Heart left ventricle (tissue), 16 donors: ENCODE data around the gene NUTM2B. TPM values are rescaled to one million over a fixed set of nuclear protein-coding genes. Genes with fewer than 3 reads are reported as not detected.
"Not testable (repeated sequence)": the region's sequence is repeated elsewhere in the genome, so short reads cannot be mapped to it uniquely, and the experiment has no call there.

ENCODE experiments used
- ATAC-seq, 4 donors: fragments of 200-7000 bp; cut with Tn5 transposase; one replicate each; pipeline ENCODE4 v1.9.1; 2020 to 2022; ENCODE audit warnings: moderate library complexity in 4 of 4, mild to moderate bottlenecking in 3 of 4, moderate number of reproducible peaks in 1 of 4
- DNase-seq, 5 donors: peaks; one replicate each; pipeline ENCODE4 v3.0.0-alpha.2; 2020
- H3K27ac ChIP-seq, 12 donors: fragments of 200-600 bp; sonication (generic) in 4 of 12; one replicate each; pipeline versions ENCODE4 v1.5.0 to v1.8.0; 2016 to 2022; ENCODE audit warnings: mild to moderate bottlenecking in 2 of 12
- H3K27me3 ChIP-seq, 9 donors: fragments of 200-600 bp; sonication (generic) in 2 of 9; one replicate each; pipeline versions ENCODE4 v1.5.1 to v1.8.0; 2016 to 2022; ENCODE audit warnings: mild to moderate bottlenecking in 3 of 9
- H3K36me3 ChIP-seq, 9 donors: fragments of 200-600 bp; sonication (generic) in 2 of 9; one replicate each; pipeline versions ENCODE4 v1.5.0 to v1.8.0; 2018 to 2022; ENCODE audit warnings: mild to moderate bottlenecking in 2 of 9
- H3K4me1 ChIP-seq, 12 donors: fragments of 200-600 bp; sonication (generic) in 4 of 12; one replicate each; pipeline versions ENCODE4 v1.5.0 to v1.8.0; 2016 to 2022; ENCODE audit warnings: mild to moderate bottlenecking in 3 of 12
- H3K4me3 ChIP-seq, 12 donors: fragments of 200-600 bp; sonication (generic) in 4 of 12; one replicate each; pipeline versions ENCODE4 v1.5.0 to v1.8.0; 2017 to 2022; ENCODE audit warnings: mild to moderate bottlenecking in 9 of 12, moderate library complexity in 4 of 12
- H3K9me3 ChIP-seq, 12 donors: fragments of 200-600 bp; sonication (generic) in 4 of 12; one replicate each; pipeline versions ENCODE4 v1.5.0 to v1.8.0; 2016 to 2022; ENCODE audit warnings: mild to moderate bottlenecking in 1 of 12
- CTCF ChIP-seq, 12 donors: fragments of 200-600 bp; sonication (generic) in 4 of 12; IDR thresholded peaks; one replicate each; pipeline versions ENCODE4 v1.5.0 to v1.8.0; 2018 to 2022; ENCODE audit warnings: antibody characterized with exemption in 12 of 12, mild to moderate bottlenecking in 5 of 12
- whole genome bisulfite sequencing, 4 donors: extraction: QIAGEN DNeasy Blood & Tissue Kit in 2 of 4; methylation state at CpG; one replicate each; pipeline versions ENCODE4 v1.1.5 to v1.1.7; 2013 to 2018; 5-methylcytosine and 5-hydroxymethylcytosine counted together
- intact Hi-C, 10 donors: fragments of 100-400 bp; cut with DNase I; formaldehyde crosslinking; loops; one replicate each; pipeline versions ENCODE4 v1.11.1 to v1.14.2; 2022
- polyA plus RNA-seq, 2 donors: library from polyadenylated mRNA; stranded (reverse); fragments of 200-250 nt; gene quantifications; one replicate each; pipeline ENCODE4 v1.2.3, GENCODE V29; 2013
- total RNA-seq, 9 donors: library from RNA; depleted of rRNA in 2 of 9; stranded (reverse); fragments of >200 nt in 2 of 9; fragmentation: NEBNext Ultra II Directional in 3 of 9; extraction: Animal tissue kit (Norgen Biotek cat#: 25700) in 3 of 9; gene quantifications; one replicate each; pipeline versions ENCODE4 v1.1.0 to v1.2.4, GENCODE V29; 2016 to 2023
- donor health status: ischemic (EF 13 %, LVEDD 7.1; RV severe dilation, severe dysfunction).
- donor health status: healthy with polysubstance abuse.
- donor health status: DM: no; HTN: yes; CAD: no.
- donor health status: DM: no; HTN: no; CAD: no.
- donor health status: ischemic (EF 25% LVEDD 6.9; RV normal size, moderate dysfunction).
- donor health status: ischemic (EF 25% LVEDD 5.7; RV mildly dilated, moderate dysfunction).
- donor health status: healthy.
- donor health status: DM: yes; HTN: yes; CAD: no.
- donor health status: ischemic (EF 35%, LVEDD 5.7; RV mildly dilated, moderate dysfunction).
- donor health status: nonischemic (EF 11% LVEDD 7.7; RV severe dilation, severe dysfunction).
- donor health status: DM: yes; HTN: yes; CAD: no.
- donor health status: PGD.
- donor health status: ischemic (EF 29% LVEDD 5.4; RV normal size, mild dysfunction).
- donor health status: nonischemic (EF 23%, LVEDD 6.1; RV moderate dilation, normal function).

The NUTM2B gene
- total and polyA plus RNA-seq, 11 donors, result 0.01 to 1.8 (median 0.83) TPM

DNA sequence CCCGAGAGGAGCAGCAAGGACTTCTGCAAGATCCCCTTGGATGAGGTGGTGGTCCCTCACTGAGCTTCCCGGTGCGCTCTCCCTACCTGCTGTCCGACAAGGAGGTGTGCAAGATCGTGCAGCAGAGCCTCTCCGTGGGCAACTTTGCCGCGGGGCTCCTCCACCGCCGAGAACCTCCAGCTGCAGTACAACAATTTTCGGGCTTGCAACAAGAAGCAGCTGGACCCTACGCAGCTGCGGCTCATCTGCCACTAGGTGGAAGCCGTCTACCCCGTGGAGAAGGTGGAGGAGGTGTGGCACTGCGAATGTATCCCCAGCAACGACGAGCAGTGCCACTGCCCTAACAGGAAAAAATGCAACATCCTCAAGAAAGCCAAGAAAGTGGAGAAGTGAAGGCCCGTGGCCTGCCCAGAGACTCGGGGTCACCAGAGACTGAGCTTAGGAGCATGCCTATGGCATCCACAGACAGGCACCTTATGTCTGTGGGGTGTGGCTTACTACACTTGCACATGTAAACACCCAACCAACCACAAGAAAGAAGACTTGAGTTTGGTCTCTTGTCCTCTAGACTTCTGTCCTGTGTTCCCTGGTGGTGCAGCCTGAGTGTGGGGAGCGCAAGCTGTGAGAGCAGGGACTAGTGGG is 17.9 kb upstream of the NUTM2B start:
- H3K9me3 ChIP-seq, intact Hi-C loops, H3K4me3 ChIP-seq, H3K27me3 ChIP-seq, H3K4me1 ChIP-seq, H3K27ac ChIP-seq: not testable (repeated sequence)
- DNase-seq (peak in 4 of 5 donors; percentile 29 to 74 (median 46)), ATAC-seq (peak in 3 of 4 donors; percentile 39 to 73 (median 49))
- WGBS, 4 donors, result 75 to 90% (median 80%) methylated on average over 6 to 21 of the region's 21 CpGs
- peaks cover 0 to 22% (median 4%) of the 10 kb centered on the region in 9 donors for H3K36me3 ChIP-seq
- TF ChIP-seq CTCF (IDR thresholded peaks at IDR 0.05), result peak in 1 of 12 donors; percentile 17

GRCh38 chr10:79686595-79686994 is 16.4 kb upstream of the NUTM2B start:
- H3K4me1 ChIP-seq, DNase-seq, H3K27me3 ChIP-seq, H3K27ac ChIP-seq, H3K4me3 ChIP-seq, H3K9me3 ChIP-seq, ATAC-seq, intact Hi-C loops: not testable (repeated sequence)
- WGBS, 4 donors, result 72 to 98% (median 95%) methylated on average over 4 of the region's 4 CpGs
- H3K36me3 ChIP-seq, result peaks cover 0 to 22% (median 4%) of the 10 kb centered on the region in 9 donors

- intact Hi-C loops, result not testable (repeated sequence)
Measured at GRCh38 chr10:79687406-79688150, 15.4 kb upstream of the NUTM2B start.

GRCh38 chr10:79688798-79689197 is 14.2 kb upstream of the NUTM2B start:
- H3K27me3 ChIP-seq, DNase-seq, H3K4me1 ChIP-seq, H3K9me3 ChIP-seq, H3K27ac ChIP-seq, ATAC-seq, H3K4me3 ChIP-seq, intact Hi-C loops: not testable (repeated sequence)
- WGBS, 4 donors, result 83 to 92% (median 90%) methylated on average over 4 of the region's 4 CpGs
- peaks cover 0 to 18% (median 4%) of the 10 kb centered on the region in 9 donors for H3K36me3 ChIP-seq

More at GRCh38 chr10:79687406-79688150, 15.4 kb upstream of the NUTM2B start:
- H3K27me3 ChIP-seq, DNase-seq, H3K27ac ChIP-seq, H3K9me3 ChIP-seq, H3K4me3 ChIP-seq, ATAC-seq, H3K4me1 ChIP-seq: not testable (repeated sequence)
- peaks cover 0 to 22% (median 4%) of the 10 kb centered on the region in 9 donors for H3K36me3 ChIP-seq
- WGBS, 4 donors, result 69 to 82% (median 80%) methylated on average over 6 of the region's 6 CpGs

DNA sequence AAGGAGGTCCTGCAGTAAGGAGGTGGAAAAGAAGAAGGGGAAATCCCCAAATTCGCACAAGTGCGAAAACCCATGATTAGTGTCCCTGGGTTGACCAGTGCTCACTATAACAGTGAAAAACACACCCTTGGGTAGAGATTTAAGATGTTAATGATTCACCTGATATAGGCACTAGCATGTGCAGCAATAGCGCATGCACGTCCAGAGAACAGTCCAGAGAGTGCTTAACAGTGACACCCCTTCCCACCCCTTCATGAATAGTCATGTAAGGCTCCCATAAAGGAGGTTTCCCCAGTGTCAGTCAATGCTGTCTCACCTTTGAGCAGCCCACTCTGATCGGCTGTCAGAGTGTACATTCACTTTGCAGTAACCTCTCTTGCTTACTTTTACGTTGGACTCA is 6.4 kb upstream of the NUTM2B start:
- H3K36me3 ChIP-seq, DNase-seq, H3K4me1 ChIP-seq, ATAC-seq, H3K4me3 ChIP-seq, H3K27ac ChIP-seq, intact Hi-C loops, H3K9me3 ChIP-seq, H3K27me3 ChIP-seq: not testable (repeated sequence)
- 92 to 95% methylated on average over 2 of the region's 6 CpGs; no CpG with 5 or more reads in 2 of the 4 donors for WGBS, 4 donors

GRCh38 chr10:79697141-79697540 is 5.9 kb upstream of the NUTM2B start:
- DNase-seq, H3K27ac ChIP-seq, ATAC-seq, H3K27me3 ChIP-seq, H3K4me3 ChIP-seq, H3K4me1 ChIP-seq, H3K9me3 ChIP-seq, H3K36me3 ChIP-seq, intact Hi-C loops: not testable (repeated sequence)
- WGBS, 4 donors, result 66 to 88% (median 75%) methylated on average over 1 to 3 of the region's 5 CpGs

DNA sequence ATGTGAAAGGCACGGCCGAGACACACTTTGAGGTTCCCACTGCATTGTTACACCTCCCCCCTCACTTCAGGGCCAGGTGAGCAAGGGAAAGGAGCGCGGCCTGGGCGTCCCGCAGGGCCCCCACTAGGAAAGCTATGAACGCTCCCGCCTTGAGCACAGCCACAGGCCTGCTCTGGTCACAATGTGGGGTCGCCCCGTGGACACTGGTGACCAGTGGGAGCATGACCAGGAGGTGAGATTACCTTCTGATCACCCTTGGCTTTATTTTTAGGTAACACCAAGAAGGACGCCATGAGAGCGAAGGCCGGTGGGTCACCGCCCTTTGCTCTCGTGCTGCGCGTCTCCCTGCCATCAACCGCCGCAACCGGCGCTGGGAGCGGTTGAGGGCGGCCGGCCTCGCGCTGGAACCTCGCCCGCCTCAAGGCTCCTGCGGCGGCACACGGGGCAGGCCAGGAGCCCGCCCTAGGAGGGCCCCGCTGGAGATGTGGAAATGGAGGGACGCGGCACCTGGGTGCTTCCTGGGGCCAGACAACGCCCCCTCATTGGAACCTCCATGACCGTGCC is 2.6 kb upstream of the NUTM2B start:
- H3K4me1 ChIP-seq, H3K9me3 ChIP-seq, ATAC-seq, intact Hi-C loops, H3K4me3 ChIP-seq, H3K27me3 ChIP-seq, H3K27ac ChIP-seq, DNase-seq, H3K36me3 ChIP-seq: not testable (repeated sequence)
- 86 to 98% (median 89%) methylated on average over 20 to 34 of the region's 37 CpGs for WGBS, 4 donors

DNA sequence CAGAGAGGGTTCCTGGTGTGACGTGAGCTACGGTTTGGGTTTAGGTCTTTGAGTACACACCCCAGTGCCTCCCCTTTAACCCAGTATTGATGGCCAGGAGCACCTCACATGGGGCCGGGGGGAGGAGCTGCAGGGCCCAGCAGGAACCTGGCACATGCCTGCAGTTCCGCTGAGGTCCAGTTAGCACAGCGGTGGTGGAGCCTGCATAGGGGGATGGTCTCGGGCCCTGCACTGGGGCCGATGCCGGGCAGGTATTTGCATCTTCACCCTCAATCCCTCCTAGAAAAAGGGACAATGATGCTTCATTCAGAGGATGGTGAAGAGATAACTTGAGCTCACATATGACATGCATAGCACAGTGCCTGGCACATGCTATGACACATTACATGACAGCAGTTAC is 4.0 kb downstream of the NUTM2B start:
- H3K4me1 ChIP-seq, H3K27me3 ChIP-seq, intact Hi-C loops, DNase-seq, H3K27ac ChIP-seq, H3K36me3 ChIP-seq, H3K4me3 ChIP-seq, H3K9me3 ChIP-seq, ATAC-seq: not testable (repeated sequence)
- 96% methylated on average over 7 of the region's 8 CpGs; no CpG with 5 or more reads in 3 of the 4 donors for WGBS, 4 donors

DNA sequence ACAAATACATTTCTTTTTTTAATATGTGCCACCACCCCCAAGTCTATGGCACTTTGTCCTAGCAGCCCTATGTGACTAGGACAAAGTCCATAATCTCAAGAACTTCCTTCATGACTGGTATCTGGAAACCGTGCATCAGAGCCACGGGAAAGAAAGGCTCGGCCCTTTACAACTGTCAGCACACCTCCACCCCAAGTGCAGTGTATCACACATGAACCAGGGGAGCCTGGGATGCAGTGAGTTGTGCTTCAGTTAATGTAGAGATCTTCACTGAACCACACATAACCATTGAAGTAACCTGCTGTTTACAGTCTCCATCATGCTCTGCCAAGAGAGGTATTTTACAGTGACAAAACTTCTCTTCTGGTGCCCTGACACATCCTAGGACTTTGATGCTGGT is 11.9 kb downstream of the NUTM2B start:
- DNase-seq, intact Hi-C loops: not testable (repeated sequence)

More for the DNA sequence above, 11.9 kb downstream of the NUTM2B start:
- not testable (repeated sequence) for H3K4me1 ChIP-seq, ATAC-seq, H3K27ac ChIP-seq, H3K36me3 ChIP-seq, H3K9me3 ChIP-seq, H3K27me3 ChIP-seq, H3K4me3 ChIP-seq
- 36 to 67% methylated on average over 2 of the region's 3 CpGs; no CpG with 5 or more reads in 2 of the 4 donors for WGBS, 4 donors
